Ectodermal cell (in vitro differentiated cells): Measurements from ENCODE around the gene HHIP.
"Not testable (repeated sequence)": the region's sequence is repeated elsewhere in the genome, so short reads cannot be mapped to it uniquely, and the experiment has no call there.

Experiments used
- H3K27ac ChIP-seq: 2 replicates; pipeline ENCODE4 v1.7.0; 2013; ENCODE audit warnings: mild to moderate bottlenecking, low read depth, low read length; ENCODE audit not compliant: insufficient read depth, poor library complexity, severe bottlenecking
- H3K27me3 ChIP-seq: 2 replicates; pipeline ENCODE4 v1.7.0; 2013; ENCODE audit warnings: mild to moderate bottlenecking, low read length; ENCODE audit not compliant: insufficient read depth, control insufficient read depth, poor library complexity, severe bottlenecking
- H3K36me3 ChIP-seq: one replicate; pipeline ENCODE4 v1.7.0; 2013; ENCODE audit warnings: low read length; ENCODE audit not compliant: control insufficient read depth, insufficient read depth
- H3K4me1 ChIP-seq: one replicate; pipeline ENCODE4 v1.7.0; 2013; ENCODE audit warnings: low read length; ENCODE audit not compliant: control insufficient read depth, insufficient read depth
- H3K4me3 ChIP-seq: 2 replicates; pipeline ENCODE4 v1.7.0; 2013; ENCODE audit warnings: low read depth, low read length, control low read depth; ENCODE audit not compliant: insufficient read depth
- H3K9me3 ChIP-seq: 2 replicates; pipeline ENCODE4 v1.7.0; 2013; ENCODE audit warnings: mild to moderate bottlenecking, low read length, moderate library complexity; ENCODE audit not compliant: control insufficient read depth
- WGBS, 2 experiments: methylation state at CpG; one replicate each; pipeline ENCODE4 v1.1.7; 2013; ENCODE audit warnings: missing lambda C conversion rate in 2 of 2; 5-methylcytosine and 5-hydroxymethylcytosine counted together

HHIP gene

DNA sequence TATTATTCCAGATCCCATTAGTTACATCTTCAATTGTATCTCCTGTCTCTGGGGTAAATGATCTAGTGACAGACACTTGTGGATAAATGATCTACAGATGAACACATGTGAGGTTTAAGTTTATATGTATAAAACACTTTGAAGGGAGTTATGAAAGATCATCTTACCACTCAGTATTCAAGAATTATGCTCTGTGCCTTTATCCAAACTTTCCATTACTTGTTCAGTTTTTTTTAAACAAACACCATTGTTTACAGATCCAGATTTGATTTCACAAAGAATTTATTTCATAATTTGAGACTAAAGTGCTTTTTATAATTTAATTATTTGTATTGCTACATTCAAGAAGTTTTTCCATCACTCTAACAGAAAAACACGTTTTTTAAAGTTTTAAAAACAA, 142.5 kb downstream of the HHIP start:
- Histone ChIP-seq H3K4me1 (no peaks in the 10 kb centered on the region), H3K27me3 (no peaks in the 10 kb centered on the region), H3K27ac (no peak overlapping the region), H3K36me3 (no peaks in the 10 kb centered on the region), H3K9me3 (no peaks in the 10 kb centered on the region), H3K4me3 (no peak overlapping the region)
- WGBS, 2 experiments: 100% methylated on average over 1 of the region's 1 CpG; no CpG with 5 or more reads in 1 of the 2 experiments

GRCh38 chr4:144791933-144792332, 146.0 kb downstream of the HHIP start:
- H3K36me3 ChIP-seq, H3K27me3 ChIP-seq, H3K9me3 ChIP-seq, H3K4me3 ChIP-seq, H3K27ac ChIP-seq, H3K4me1 ChIP-seq: not testable (repeated sequence)
- WGBS, 2 experiments: 94 to 95% methylated on average over 8 of the region's 8 CpGs
